ENCODE measurements around the gene CPXM1.

- TF ChIP-seq POLR2AphosphoS5 (IDR thresholded peaks at IDR 0.05) (no peak), CTCF (IDR thresholded peaks at IDR 0.05) (no peak), POLR2A (IDR thresholded peaks at IDR 0.05) (no peak), EP300 (IDR thresholded peaks at IDR 0.05) (no peak)
Measured at GRCh38 chr20:2816030-2816582, 15.7 kb upstream of the CPXM1 start, which contains the start of gene TMEM239.

Measured in upper lobe of left lung (tissue), 4 donors.